MCF 10A (cell line): ENCODE results near the gene GPR141. TPM values are rescaled to one million over a fixed set of nuclear protein-coding genes. Genes with fewer than 3 reads are reported as not detected.

Experiments used
- BruUV-seq: library from RNA; stranded (reverse); fragments of 400-500 nt; replicated peaks from 2 replicates; lab custom pipeline; 2021; lab: Mats Ljungman, UMichigan
- CTCF ChIA-PET: fragments of 300-600 bp; sonication (Branson Sonifier 250); formaldehyde crosslinking; extraction: SDS; loops from one replicate; lab custom pipeline; 2021; ENCODE audit warnings: antibody characterized with exemption, inconsistent platforms; lab: Yijun Ruan, JAX
- POLR2A ChIA-PET: fragments of 300-600, 350-650 bp; sonication (Branson Sonifier 250); formaldehyde crosslinking; extraction: SDS; loops from one replicate; lab custom pipeline; 2020; ENCODE audit warnings: antibody characterized with exemption, inconsistent platforms; lab: Yijun Ruan, JAX
- DNase-seq: peaks from one replicate; pipeline ENCODE4 v3.0.0-alpha.2; 2018; ENCODE audit not compliant: unreplicated experiment
- H3K27ac Mint-ChIP-seq: one replicate; pipeline ENCODE4 v1.8.0; 2022; ENCODE audit warnings: mild to moderate bottlenecking, low read depth, mixed read lengths; ENCODE audit not compliant: unreplicated experiment
- H3K27me3 Mint-ChIP-seq: one replicate; pipeline ENCODE4 v1.8.0; 2022; ENCODE audit warnings: mixed read lengths; ENCODE audit not compliant: insufficient read depth, unreplicated experiment
- H3K36me3 Mint-ChIP-seq: one replicate; pipeline ENCODE4 v1.8.0; 2022; ENCODE audit warnings: mild to moderate bottlenecking, moderate library complexity, mixed read lengths; ENCODE audit not compliant: insufficient read depth, unreplicated experiment
- H3K4me1 Mint-ChIP-seq: one replicate; pipeline ENCODE4 v1.8.0; 2022; ENCODE audit warnings: mixed read lengths; ENCODE audit not compliant: insufficient read depth, unreplicated experiment
- H3K4me3 Mint-ChIP-seq: one replicate; pipeline ENCODE4 v1.8.0; 2022; ENCODE audit warnings: mild to moderate bottlenecking, moderate library complexity, mixed read lengths; ENCODE audit not compliant: unreplicated experiment
- H3K9me3 Mint-ChIP-seq: one replicate; pipeline ENCODE4 v1.8.0; 2022; ENCODE audit warnings: mixed read lengths; ENCODE audit not compliant: unreplicated experiment
- CTCF ChIP-seq: fragments of 200-600 bp; IDR thresholded peaks from one replicate; pipeline ENCODE4 v1.8.0; 2022; ENCODE audit warnings: antibody characterized with exemption, mild to moderate bottlenecking; ENCODE audit not compliant: unreplicated experiment
- intact Hi-C: fragments of 100-400 bp; cut with micrococcal nuclease; formaldehyde crosslinking; loops from 2 replicates; pipeline ENCODE4 v1.14.1; 2022
- total RNA-seq: library from RNA; stranded (reverse); gene quantifications from 2 replicates; pipeline ENCODE4 v1.2.3, GENCODE V29; 2022

GPR141 gene
- total RNA-seq, 1 experiment from 2014 or later, result 2.8 TPM

- Mint-ChIP-seq H3K4me3 (no peak overlapping the region), H3K27me3 (no peaks in the 10 kb centered on the region), H3K4me1 (peaks cover 15% of the 10 kb centered on the region), H3K36me3 (no peaks in the 10 kb centered on the region), H3K27ac (no peak overlapping the region), H3K9me3 (peaks cover 6% of the 10 kb centered on the region)
- intact Hi-C loops, result no loop called here
- no peak for TF ChIP-seq CTCF
- DNase-seq, result no peak
- ChIA-PET POLR2A (no interaction called here), CTCF (interaction anchor here (0.7 to 1.9 kb wide), 2 partner anchors 8 to 40 kb away, joined by 3 to 7 read pairs; no protein-coding TSS in a partner anchor)
- BruUV-seq, result no TSS peak
Measured at GRCh38 chr7:37740398-37740797, 56.8 kb downstream of the GPR141 start.

- Mint-ChIP-seq H3K9me3 (no peaks in the 10 kb centered on the region), H3K27me3 (no peaks in the 10 kb centered on the region), H3K27ac (no peak overlapping the region), H3K4me3 (no peak overlapping the region), H3K36me3 (peaks cover 1% of the 10 kb centered on the region), H3K4me1 (peaks cover 15% of the 10 kb centered on the region)
- no peak for DNase-seq
- CTCF ChIA-PET, result interaction anchor here (0.8 to 1.9 kb wide), 2 partner anchors 9 to 28 kb away, joined by 3 to 7 read pairs; no protein-coding TSS in a partner anchor
- intact Hi-C loops, result no loop called here
- no TSS peak for BruUV-seq
- POLR2A ChIA-PET, result interaction anchor here (0.6 to 0.9 kb wide), 4 partner anchors 9 to 1690 kb away, joined by 3 read pairs; no protein-coding TSS in a partner anchor
- TF ChIP-seq CTCF, result no peak
Measured at GRCh38 chr7:37741776-37742175, 58.2 kb downstream of the GPR141 start.

GRCh38 chr7:37751096-37751495 lies 67.5 kb downstream of the GPR141 start:
- no peaks in the 10 kb centered on the region for H3K4me1 Mint-ChIP-seq
- BruUV-seq, result no TSS peak
- no peaks in the 10 kb centered on the region for H3K9me3 Mint-ChIP-seq
- H3K4me3 Mint-ChIP-seq, result no peak overlapping the region
- DNase-seq, result no peak
- intact Hi-C loops, result no loop called here
- no peaks in the 10 kb centered on the region for H3K27me3 Mint-ChIP-seq
- no peak overlapping the region for H3K27ac Mint-ChIP-seq
- TF ChIP-seq CTCF, result no peak
- peaks cover 4% of the 10 kb centered on the region for H3K36me3 Mint-ChIP-seq
- POLR2A ChIA-PET, result interaction anchor here (0.7 to 1.1 kb wide), 2 partner anchors 10 to 333 kb away, joined by 3 read pairs; no protein-coding TSS in a partner anchor
- CTCF ChIA-PET, result no interaction called here

GRCh38 chr7:37753398-37754050 lies 70.0 kb downstream of the GPR141 start:
- Mint-ChIP-seq H3K4me1 (peaks cover 5% of the 10 kb centered on the region), H3K9me3 (no peaks in the 10 kb centered on the region), H3K27me3 (no peaks in the 10 kb centered on the region), H3K27ac (no peak overlapping the region), H3K36me3 (no peaks in the 10 kb centered on the region), H3K4me3 (no peak overlapping the region)
- TF ChIP-seq CTCF, result no peak
- intact Hi-C loops, result no loop called here
- no TSS peak for BruUV-seq
- ChIA-PET POLR2A (interaction anchor here (1.6 kb wide), 1 partner anchor 21 kb away, joined by 4 read pairs; no protein-coding TSS in a partner anchor), CTCF (no interaction called here)
- DNase-seq, result no peak
